SK-N-SH treated with all-trans-retinoic acid at 6 μM for 48 hours (cell line): ENCODE data around the gene C19orf85.

ENCODE experiments used
- ATAC-seq: fragments of 200-7000 bp; cut with Tn5 transposase; 3 replicates; pipeline ENCODE4 v1.9.1; 2020; ENCODE audit warnings: mild to moderate bottlenecking, moderate library complexity
- ARNTL ChIP-seq: fragments of 450-650 bp; formaldehyde crosslinking; IDR thresholded peaks from 2 replicates; pipeline ENCODE4 v1.5.0; 2020; ENCODE audit warnings: low read depth, mild to moderate bottlenecking, moderate library complexity, borderline replicate concordance
- CREB5 ChIP-seq: fragments of 250-450 bp; sonication (Bioruptor Pico); IDR thresholded peaks from 2 replicates; pipeline ENCODE4 v1.5.1; 2020; ENCODE audit warnings: low read depth, mild to moderate bottlenecking, moderate library complexity
- CSDC2 ChIP-seq: fragments of 250-450 bp; sonication (Bioruptor Pico); IDR thresholded peaks from 2 replicates; pipeline ENCODE4 v1.5.0; 2020; ENCODE audit warnings: mild to moderate bottlenecking, moderate library complexity
- ESRRG ChIP-seq: fragments of 250-450 bp; sonication (Bioruptor Pico); IDR thresholded peaks from 2 replicates; pipeline ENCODE4 v1.6.1; 2021; ENCODE audit warnings: mild to moderate bottlenecking
- GLIS3 ChIP-seq: fragments of 250-450 bp; sonication (Bioruptor Pico); IDR thresholded peaks from 2 replicates; pipeline ENCODE4 v1.5.0; 2020; ENCODE audit warnings: mild to moderate bottlenecking, moderate library complexity
- ISL1 ChIP-seq: fragments of 250-450 bp; sonication (Bioruptor Pico); IDR thresholded peaks from 2 replicates; pipeline ENCODE4 v2.1.2; 2022; ENCODE audit warnings: mild to moderate bottlenecking, moderate library complexity
- PATZ1 ChIP-seq: fragments of 250-450 bp; sonication (Bioruptor Pico); IDR thresholded peaks from 2 replicates; pipeline ENCODE4 v1.8.0; 2020; ENCODE audit warnings: mild to moderate bottlenecking, moderate library complexity, borderline replicate concordance
- POU6F1 ChIP-seq: fragments of 250-450 bp; sonication (Bioruptor Pico); IDR thresholded peaks from 2 replicates; pipeline ENCODE4 v1.8.0; 2021; ENCODE audit warnings: low read depth, mild to moderate bottlenecking, moderate library complexity, borderline replicate concordance
- PPARA ChIP-seq: fragments of 250-450 bp; sonication (Bioruptor Pico); IDR thresholded peaks from 2 replicates; pipeline ENCODE4 v1.5.0; 2020; ENCODE audit warnings: mild to moderate bottlenecking, borderline replicate concordance
- SNAI2 ChIP-seq: fragments of 250-450 bp; sonication (Bioruptor Pico); IDR thresholded peaks from 2 replicates; pipeline ENCODE4 v1.5.0; 2020; ENCODE audit warnings: mild to moderate bottlenecking, moderate library complexity
- TCF4 ChIP-seq: fragments of 250-450 bp; sonication (Bioruptor Pico); IDR thresholded peaks from 2 replicates; pipeline ENCODE4 v1.8.0; 2021; ENCODE audit warnings: mild to moderate bottlenecking, moderate library complexity, borderline replicate concordance
- TOX ChIP-seq: fragments of 250-450 bp; sonication (Bioruptor Pico); IDR thresholded peaks from 2 replicates; pipeline ENCODE4 v1.8.0; 2021; ENCODE audit warnings: mild to moderate bottlenecking, moderate library complexity, borderline replicate concordance
- TSHZ2 ChIP-seq: fragments of 250-450 bp; sonication (Bioruptor Pico); IDR thresholded peaks from 2 replicates; pipeline ENCODE4 v1.5.0; 2020; ENCODE audit warnings: mild to moderate bottlenecking, moderate library complexity
- ZC3H10 ChIP-seq: fragments of 250-450 bp; sonication (Bioruptor Pico); IDR thresholded peaks from 2 replicates; pipeline ENCODE4 v1.5.1; 2021; ENCODE audit warnings: mild to moderate bottlenecking, moderate library complexity
- ZFP3 ChIP-seq: fragments of 250-450 bp; sonication (Bioruptor Pico); IDR thresholded peaks from 2 replicates; pipeline ENCODE4 v1.5.0; 2020; ENCODE audit warnings: mild to moderate bottlenecking, moderate library complexity
- ZFP30 ChIP-seq: fragments of 450-650 bp; formaldehyde crosslinking; IDR thresholded peaks from 2 replicates; pipeline ENCODE4 v1.5.0; 2022; ENCODE audit warnings: mild to moderate bottlenecking, moderate library complexity
- ZNF565 ChIP-seq: fragments of 450-650 bp; formaldehyde crosslinking; conservative IDR thresholded peaks from 2 replicates; pipeline ENCODE4 v1.5.0; 2020; ENCODE audit warnings: low read depth, mild to moderate bottlenecking, moderate library complexity
- ZNF70 ChIP-seq: fragments of 450-650 bp; formaldehyde crosslinking; IDR thresholded peaks from 2 replicates; pipeline ENCODE4 v1.5.0; 2020; ENCODE audit warnings: mild to moderate bottlenecking, moderate library complexity
- ZNF8 ChIP-seq: fragments of 450-650 bp; formaldehyde crosslinking; IDR thresholded peaks from 2 replicates; pipeline ENCODE4 v1.5.0; 2020; ENCODE audit warnings: mild to moderate bottlenecking, moderate library complexity
- TF ChIP-seq, protein P1 (sequence below): fragments of 250-450 bp; sonication (Bioruptor Pico); IDR thresholded peaks from 2 replicates; pipeline ENCODE4 v1.5.1; 2021; ENCODE audit warnings: mild to moderate bottlenecking, moderate library complexity

Gene C19orf85

DNA sequence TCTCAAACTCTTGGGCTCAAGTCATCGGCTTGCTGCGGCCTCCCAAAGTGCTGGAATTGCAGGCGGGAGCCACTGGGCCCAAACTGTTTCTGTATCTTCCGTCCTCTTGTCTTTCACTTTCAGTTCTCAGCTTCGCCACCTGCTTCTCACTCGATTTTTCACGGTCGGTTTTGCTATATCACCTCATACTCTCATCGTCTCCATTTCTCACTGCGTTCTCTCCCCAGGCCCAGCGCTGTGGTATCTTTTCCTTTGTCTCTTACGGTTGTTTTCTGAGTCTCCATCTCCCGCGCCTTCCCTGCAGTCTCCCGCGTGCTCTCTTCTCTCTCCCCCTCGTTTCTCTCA lies 38.6 kb upstream of the C19orf85 start:
- ATAC-seq, result no peak
- TF ChIP-seq, protein P1, sequence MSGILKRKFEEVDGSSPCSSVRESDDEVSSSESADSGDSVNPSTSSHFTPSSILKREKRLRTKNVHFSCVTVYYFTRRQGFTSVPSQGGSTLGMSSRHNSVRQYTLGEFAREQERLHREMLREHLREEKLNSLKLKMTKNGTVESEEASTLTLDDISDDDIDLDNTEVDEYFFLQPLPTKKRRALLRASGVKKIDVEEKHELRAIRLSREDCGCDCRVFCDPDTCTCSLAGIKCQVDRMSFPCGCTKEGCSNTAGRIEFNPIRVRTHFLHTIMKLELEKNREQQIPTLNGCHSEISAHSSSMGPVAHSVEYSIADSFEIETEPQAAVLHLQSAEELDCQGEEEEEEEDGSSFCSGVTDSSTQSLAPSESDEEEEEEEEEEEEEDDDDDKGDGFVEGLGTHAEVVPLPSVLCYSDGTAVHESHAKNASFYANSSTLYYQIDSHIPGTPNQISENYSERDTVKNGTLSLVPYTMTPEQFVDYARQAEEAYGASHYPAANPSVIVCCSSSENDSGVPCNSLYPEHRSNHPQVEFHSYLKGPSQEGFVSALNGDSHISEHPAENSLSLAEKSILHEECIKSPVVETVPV (CRISPR knock-in tag), result no peak
- TF ChIP-seq PPARA (CRISPR knock-in tag) (no peak), ZFP30 (CRISPR knock-in tag) (no peak), ZC3H10 (CRISPR knock-in tag) (no peak), ISL1 (CRISPR knock-in tag) (no peak), ZNF565 (CRISPR knock-in tag) (no peak), SNAI2 (CRISPR knock-in tag) (no peak)

DNA sequence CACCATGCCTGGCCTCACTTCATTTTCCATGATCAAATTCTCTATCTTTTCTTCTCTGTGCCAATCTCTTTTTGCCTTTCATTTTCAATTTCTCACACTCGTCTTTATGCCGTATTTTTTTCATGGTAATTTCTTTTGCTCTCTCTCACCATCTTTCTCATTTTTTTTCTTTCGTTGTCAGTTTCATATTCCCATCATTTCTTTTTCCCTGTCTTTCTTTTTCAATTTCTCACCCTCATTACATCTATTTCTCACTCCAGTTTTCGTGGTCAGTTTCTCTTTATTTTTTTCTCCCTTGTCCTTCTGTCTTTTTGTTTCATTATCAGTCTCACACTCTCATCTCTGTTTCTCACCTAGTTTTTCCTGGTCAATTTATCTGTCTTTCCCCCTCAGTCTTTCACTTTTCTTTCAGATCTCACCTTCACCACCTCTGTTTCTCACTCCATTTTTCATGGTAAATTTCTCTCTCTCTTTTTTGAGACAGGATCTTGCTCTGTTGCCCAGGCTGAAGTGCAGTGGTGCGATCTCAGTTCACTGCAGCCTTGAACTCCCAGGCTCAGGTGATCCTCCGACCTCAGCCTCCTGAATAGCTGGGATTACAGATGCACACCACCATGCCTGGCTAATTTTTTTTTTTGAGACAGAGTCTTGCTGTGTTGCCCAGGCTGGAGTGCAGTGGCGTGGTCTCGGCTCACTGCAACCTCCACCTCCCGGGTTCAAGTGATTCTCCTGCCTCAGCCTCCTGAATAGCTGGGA lies 37.8 kb upstream of the C19orf85 start:
- TF ChIP-seq CREB5 (CRISPR knock-in tag) (no peak), ZNF8 (no peak), PPARA (CRISPR knock-in tag) (no peak)
- no peak for ATAC-seq

- no peak for ATAC-seq
- TF ChIP-seq PATZ1 (CRISPR knock-in tag) (no peak), ZNF70 (CRISPR knock-in tag) (no peak), POU6F1 (CRISPR knock-in tag) (no peak), ZNF565 (CRISPR knock-in tag) (no peak), GLIS3 (CRISPR knock-in tag) (no peak), ARNTL (CRISPR knock-in tag) (no peak), ZFP3 (CRISPR knock-in tag) (no peak), TCF4 (CRISPR knock-in tag) (no peak), SNAI2 (CRISPR knock-in tag) (no peak), ZNF8 (no peak), ESRRG (CRISPR knock-in tag) (no peak), CSDC2 (CRISPR knock-in tag) (no peak), ZC3H10 (CRISPR knock-in tag) (no peak), TSHZ2 (CRISPR knock-in tag) (no peak), CREB5 (CRISPR knock-in tag) (no peak), TOX (CRISPR knock-in tag) (no peak)
Measured at GRCh38 chr19:55500368-55500952, 35.9 kb upstream of the C19orf85 start.
